AG04450 (cell line): ENCODE data around the gene CARS1. TPM values are rescaled to one million over a fixed set of nuclear protein-coding genes. Genes with fewer than 3 reads are reported as not detected.

Experiments used
- CTCF ChIA-PET: fragments of 300-600, 350-600 bp; formaldehyde crosslinking; extraction: SDS; loops from one replicate; lab custom pipeline; 2022; ENCODE audit warnings: antibody characterized with exemption, inconsistent platforms; lab: Charles Lee
- POLR2A ChIA-PET: fragments of 350-600 bp; formaldehyde crosslinking; extraction: SDS; loops from one replicate; lab custom pipeline; 2021; ENCODE audit warnings: antibody characterized with exemption, inconsistent platforms; lab: Yijun Ruan, JAX
- DNase-seq: peaks from one replicate; pipeline ENCODE4 v3.0.0-alpha.2; 2011; ENCODE audit warnings: low read depth, low spot score
- H3K27ac ChIP-seq: one replicate; pipeline ENCODE4 v1.5.1; 2012; ENCODE audit warnings: low read depth, low read length, control low read depth
- H3K27me3 ChIP-seq: one replicate; pipeline ENCODE4 v1.6.0; 2012; ENCODE audit warnings: low read length; ENCODE audit not compliant: control insufficient read depth, insufficient read depth
- H3K4me3 ChIP-seq: 2 replicates; pipeline ENCODE4 v1.5.1; 2011; ENCODE audit warnings: mild to moderate bottlenecking, low read depth, low read length, control low read depth
- H3K9me3 ChIP-seq: 2 replicates; pipeline ENCODE4 v1.5.1; 2012; ENCODE audit warnings: low read length; ENCODE audit not compliant: control insufficient read depth, insufficient read depth
- CTCF ChIP-seq: IDR thresholded peaks from 2 replicates; pipeline ENCODE4 v1.5.1; 2011; ENCODE audit warnings: low read depth, low read length, control low read depth, inconsistent platforms
- polyA plus RNA-seq: library from polyadenylated mRNA; depleted of rRNA; stranded (reverse); fragments of >200 nt; gene quantifications from 2 replicates; pipeline ENCODE4 v1.2.3, GENCODE V29; 2011

The CARS1 gene
- polyA plus RNA-seq, 1 experiment = 139 TPM

GRCh38 chr11:3006505-3007260, 50.5 kb downstream of the CARS1 start:
- H3K4me3 ChIP-seq = no peak overlapping the region
- POLR2A ChIA-PET = interaction anchor here (0.6 kb wide), 2 partner anchors 8 to 16 kb away, joined by 3 to 7 read pairs; no protein-coding TSS in a partner anchor
- no peak for TF ChIP-seq CTCF
- no peak for DNase-seq
- CTCF ChIA-PET = no interaction called here
- no peaks in the 10 kb centered on the region for H3K27me3 ChIP-seq
- no peaks in the 10 kb centered on the region for H3K9me3 ChIP-seq
- H3K27ac ChIP-seq = no peak overlapping the region

GRCh38 chr11:3004481-3004880, 52.7 kb downstream of the CARS1 start:
- no peak overlapping the region for H3K27ac ChIP-seq
- H3K27me3 ChIP-seq = no peaks in the 10 kb centered on the region
- no peaks in the 10 kb centered on the region for H3K9me3 ChIP-seq
- no peak for TF ChIP-seq CTCF
- CTCF ChIA-PET = no interaction called here
- no peak overlapping the region for H3K4me3 ChIP-seq
- DNase-seq = no peak
- POLR2A ChIA-PET = no interaction called here

DNA sequence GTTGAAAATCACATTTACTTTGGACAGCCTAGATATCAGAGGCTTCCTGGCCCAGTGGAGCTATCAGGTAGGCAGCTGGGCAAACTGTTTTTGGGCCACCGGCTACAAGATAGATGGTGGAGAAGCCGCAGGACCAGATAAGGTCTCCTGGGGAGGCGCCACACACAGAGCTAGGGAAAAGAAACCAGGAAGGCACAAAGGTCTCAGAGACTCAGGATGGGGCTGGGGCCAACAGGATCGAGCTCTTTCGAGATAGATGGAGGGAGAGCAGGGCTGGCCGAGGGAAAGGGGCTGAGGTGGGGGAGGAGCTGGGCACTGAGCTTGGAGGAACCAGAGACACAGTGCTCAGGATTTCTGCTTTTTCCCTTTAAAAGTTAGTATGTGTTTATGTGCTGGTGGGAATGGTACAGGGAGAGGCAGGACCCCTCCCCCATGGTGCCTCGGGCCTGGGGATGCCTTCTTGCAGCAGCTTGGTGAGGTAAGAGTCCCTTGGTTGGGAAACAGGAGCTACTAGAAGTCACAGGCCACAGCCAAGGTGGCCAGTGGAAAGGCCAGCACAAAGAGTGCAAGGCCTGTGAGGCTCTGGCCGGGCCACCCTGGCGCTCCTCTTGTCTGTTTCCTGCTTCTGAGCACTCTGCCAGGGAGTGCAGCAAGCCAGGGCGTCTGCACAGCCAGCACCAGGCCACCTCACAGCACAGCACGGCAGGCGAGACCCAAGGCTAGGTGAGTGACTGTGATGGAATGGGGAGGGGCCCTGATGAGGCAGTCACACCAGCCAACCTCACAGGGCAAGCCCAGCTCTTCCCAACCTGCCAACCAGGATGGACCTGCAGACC, 53.6 kb downstream of the CARS1 start:
- H3K4me3 ChIP-seq = no peak overlapping the region
- DNase-seq = no peak
- no peak overlapping the region for H3K27ac ChIP-seq
- POLR2A ChIA-PET = no interaction called here
- CTCF ChIA-PET = no interaction called here
- H3K9me3 ChIP-seq = no peaks in the 10 kb centered on the region
- H3K27me3 ChIP-seq = no peaks in the 10 kb centered on the region
- no peak for TF ChIP-seq CTCF

DNA sequence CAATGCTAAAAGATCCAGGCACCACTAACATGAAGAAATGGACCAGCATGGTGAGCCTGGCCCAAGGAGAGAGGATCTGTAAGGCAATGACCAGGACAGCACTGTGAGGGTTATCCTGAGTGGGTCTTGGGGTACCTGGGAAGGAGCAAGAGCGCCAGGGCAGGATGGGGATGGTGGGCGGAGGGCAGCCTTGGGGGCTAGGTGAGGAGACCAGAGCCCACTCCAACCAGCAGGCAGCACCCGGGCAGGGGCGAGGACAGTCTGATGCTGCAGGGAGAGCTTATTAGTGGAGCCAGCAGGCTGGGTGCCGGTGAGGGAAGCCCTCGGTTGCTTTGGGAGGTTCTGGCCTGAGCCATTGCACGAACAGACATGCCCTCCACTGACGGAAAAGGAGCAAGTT, 54.4 kb downstream of the CARS1 start:
- ChIA-PET CTCF (no interaction called here), POLR2A (no interaction called here)
- Histone ChIP-seq H3K27ac (no peak overlapping the region), H3K27me3 (no peaks in the 10 kb centered on the region), H3K9me3 (no peaks in the 10 kb centered on the region), H3K4me3 (no peak overlapping the region)
- no peak for TF ChIP-seq CTCF
- DNase-seq = no peak

DNA sequence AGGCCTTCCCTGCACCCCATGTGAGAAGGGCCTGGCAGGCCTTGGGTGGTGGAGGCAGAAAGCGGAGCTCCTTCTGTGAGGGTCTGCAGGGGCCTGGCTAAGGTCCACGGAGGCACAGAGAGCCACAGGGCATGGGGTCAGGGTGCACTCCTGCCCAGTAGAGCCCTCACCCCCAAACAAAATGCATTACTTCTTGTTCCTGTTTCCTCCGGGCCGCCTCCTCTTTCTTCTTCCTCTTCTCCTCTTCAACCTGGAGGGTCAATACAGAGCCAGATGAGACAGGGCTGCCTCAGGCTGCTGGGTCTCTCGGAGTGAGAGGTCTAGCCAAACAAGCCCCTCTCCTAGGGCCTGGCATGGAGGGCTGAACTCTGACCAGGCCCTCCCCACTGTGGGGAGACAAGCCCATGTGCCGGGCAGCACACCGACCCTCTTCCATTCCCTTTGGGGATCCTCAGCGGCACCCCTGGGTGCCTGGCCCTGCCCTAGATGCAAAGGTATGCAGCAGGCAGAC, 54.8 kb downstream of the CARS1 start:
- TF ChIP-seq CTCF = no peak
- no peak overlapping the region for H3K27ac ChIP-seq

More for the DNA sequence above, 54.8 kb downstream of the CARS1 start:
- Histone ChIP-seq H3K27me3 (no peaks in the 10 kb centered on the region), H3K9me3 (no peaks in the 10 kb centered on the region), H3K4me3 (no peak overlapping the region)
- DNase-seq = no peak
- POLR2A ChIA-PET = no interaction called here
- CTCF ChIA-PET = no interaction called here
